ENCODE results near the gene TBCK. TPM values are rescaled to one million over a fixed set of nuclear protein-coding genes. Genes with fewer than 3 reads are reported as not detected.

Gene TBCK
- total RNA-seq, 1 donor from 2014 or later, result 81.4 TPM

- H3K9me3 Mint-ChIP-seq (ENCODE audit: unreplicated experiment), result peaks cover 2% of the 10 kb centered on the region
- no peaks in the 10 kb centered on the region for H3K36me3 Mint-ChIP-seq (ENCODE audit: unreplicated experiment)
- no peak overlapping the region for H3K27ac Mint-ChIP-seq (ENCODE audit: unreplicated experiment)
- H3K4me3 Mint-ChIP-seq (ENCODE audit: unreplicated experiment), result no peak overlapping the region
- no peaks in the 10 kb centered on the region for H3K27me3 Mint-ChIP-seq (ENCODE audit: unreplicated experiment)
- no peaks in the 10 kb centered on the region for H3K4me1 Mint-ChIP-seq (ENCODE audit: low read depth, unreplicated experiment)
- no peak for DNase-seq
- TF ChIP-seq, protein P1, sequence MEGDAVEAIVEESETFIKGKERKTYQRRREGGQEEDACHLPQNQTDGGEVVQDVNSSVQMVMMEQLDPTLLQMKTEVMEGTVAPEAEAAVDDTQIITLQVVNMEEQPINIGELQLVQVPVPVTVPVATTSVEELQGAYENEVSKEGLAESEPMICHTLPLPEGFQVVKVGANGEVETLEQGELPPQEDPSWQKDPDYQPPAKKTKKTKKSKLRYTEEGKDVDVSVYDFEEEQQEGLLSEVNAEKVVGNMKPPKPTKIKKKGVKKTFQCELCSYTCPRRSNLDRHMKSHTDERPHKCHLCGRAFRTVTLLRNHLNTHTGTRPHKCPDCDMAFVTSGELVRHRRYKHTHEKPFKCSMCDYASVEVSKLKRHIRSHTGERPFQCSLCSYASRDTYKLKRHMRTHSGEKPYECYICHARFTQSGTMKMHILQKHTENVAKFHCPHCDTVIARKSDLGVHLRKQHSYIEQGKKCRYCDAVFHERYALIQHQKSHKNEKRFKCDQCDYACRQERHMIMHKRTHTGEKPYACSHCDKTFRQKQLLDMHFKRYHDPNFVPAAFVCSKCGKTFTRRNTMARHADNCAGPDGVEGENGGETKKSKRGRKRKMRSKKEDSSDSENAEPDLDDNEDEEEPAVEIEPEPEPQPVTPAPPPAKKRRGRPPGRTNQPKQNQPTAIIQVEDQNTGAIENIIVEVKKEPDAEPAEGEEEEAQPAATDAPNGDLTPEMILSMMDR (IDR thresholded peaks at IDR 0.05; ENCODE audit: partially characterized antibody, unreplicated experiment), result no peak
Measured at GRCh38 chr4:106261980-106262379, 54.0 kb downstream of the TBCK start.

DNA sequence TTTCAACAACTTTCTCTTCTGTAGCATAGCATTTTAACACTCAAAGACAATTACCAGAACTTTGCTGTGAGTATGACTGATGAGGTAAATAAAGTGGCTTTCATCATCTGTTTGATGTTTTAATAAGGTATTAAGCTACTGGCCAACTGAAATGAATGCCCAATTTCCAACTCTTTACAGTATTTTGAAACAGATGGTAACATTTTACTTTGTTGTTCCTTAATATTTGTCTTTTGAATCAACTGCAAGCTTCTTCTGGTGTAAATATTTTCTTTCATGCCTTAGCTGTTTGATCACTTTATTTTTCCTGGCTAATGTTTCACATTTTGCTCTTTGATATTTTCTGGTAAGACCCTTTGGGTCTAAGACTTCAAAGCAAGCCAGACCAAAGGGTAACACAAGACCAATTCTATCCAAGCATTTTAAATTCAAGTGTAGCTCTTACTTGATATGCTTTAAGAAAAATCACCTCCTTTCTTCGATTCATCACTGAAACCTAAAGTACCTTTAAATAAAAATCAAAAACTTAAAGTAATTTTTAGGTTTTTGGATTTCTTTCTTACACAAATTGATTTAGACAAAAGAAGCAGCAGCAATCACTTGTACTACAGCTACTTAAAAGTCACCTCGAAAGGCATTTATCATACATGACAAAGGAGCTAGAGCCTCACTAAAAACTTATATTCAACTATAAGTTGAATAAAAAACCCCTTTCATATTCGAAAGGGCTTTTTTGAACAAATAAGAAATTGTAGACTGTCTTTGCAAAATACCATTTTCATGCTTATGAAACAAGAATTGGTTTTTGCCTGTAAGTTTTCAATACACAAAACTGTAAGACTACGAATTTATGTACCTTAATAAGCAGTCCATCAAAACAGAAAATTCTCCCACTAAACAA is 57.6 kb downstream of the TBCK start:
- DNase-seq, result no peak
- Mint-ChIP-seq H3K27ac (ENCODE audit: unreplicated experiment) (no peak overlapping the region), H3K27me3 (ENCODE audit: unreplicated experiment) (no peaks in the 10 kb centered on the region), H3K4me1 (ENCODE audit: low read depth, unreplicated experiment) (no peaks in the 10 kb centered on the region), H3K36me3 (ENCODE audit: unreplicated experiment) (no peaks in the 10 kb centered on the region), H3K4me3 (ENCODE audit: unreplicated experiment) (no peak overlapping the region), H3K9me3 (ENCODE audit: unreplicated experiment) (peaks cover 2% of the 10 kb centered on the region)
- TF ChIP-seq, protein P1 (IDR thresholded peaks at IDR 0.05; ENCODE audit: partially characterized antibody, unreplicated experiment), result no peak

GRCh38 chr4:106256190-106256589 is 59.8 kb downstream of the TBCK start:
- no peaks in the 10 kb centered on the region for H3K9me3 Mint-ChIP-seq (ENCODE audit: unreplicated experiment)
- DNase-seq, result no peak
- no peaks in the 10 kb centered on the region for H3K36me3 Mint-ChIP-seq (ENCODE audit: unreplicated experiment)

GRCh38 chr4:106255195-106255594 is 60.8 kb downstream of the TBCK start:
- Mint-ChIP-seq H3K27ac (ENCODE audit: unreplicated experiment) (no peak overlapping the region), H3K9me3 (ENCODE audit: unreplicated experiment) (no peaks in the 10 kb centered on the region), H3K27me3 (ENCODE audit: unreplicated experiment) (no peaks in the 10 kb centered on the region), H3K4me1 (ENCODE audit: low read depth, unreplicated experiment) (no peaks in the 10 kb centered on the region), H3K36me3 (ENCODE audit: unreplicated experiment) (no peaks in the 10 kb centered on the region), H3K4me3 (ENCODE audit: unreplicated experiment) (no peak overlapping the region)
- TF ChIP-seq, protein P1 (IDR thresholded peaks at IDR 0.05; ENCODE audit: partially characterized antibody, unreplicated experiment), result no peak
- DNase-seq, result no peak

More at GRCh38 chr4:106256190-106256589, 59.8 kb downstream of the TBCK start:
- Mint-ChIP-seq H3K4me1 (ENCODE audit: low read depth, unreplicated experiment) (no peaks in the 10 kb centered on the region), H3K4me3 (ENCODE audit: unreplicated experiment) (no peak overlapping the region), H3K27me3 (ENCODE audit: unreplicated experiment) (no peaks in the 10 kb centered on the region), H3K27ac (ENCODE audit: unreplicated experiment) (no peak overlapping the region)
- TF ChIP-seq, protein P1 (IDR thresholded peaks at IDR 0.05; ENCODE audit: partially characterized antibody, unreplicated experiment), result no peak

Measured in glutamatergic neuron (in vitro differentiated cells).